GM21717 (cell line): ENCODE data around the gene KIRREL3.

Source experiments
- ATAC-seq: cut with Tn5 transposase; IDR thresholded peaks from one replicate; pipeline ENCODE4 v1.9.1; 2021; ENCODE audit warnings: mild to moderate bottlenecking, moderate library complexity; ENCODE audit not compliant: unreplicated experiment

Gene KIRREL3

GRCh38 chr11:126719740-126720139, 280.8 kb downstream of the KIRREL3 start:
- no peak for ATAC-seq

- no peak for ATAC-seq
Observed at GRCh38 chr11:126718276-126718675, 282.3 kb downstream of the KIRREL3 start.

- ATAC-seq: no peak
Observed at GRCh38 chr11:126716456-126717083, 284.0 kb downstream of the KIRREL3 start.

- no peak for ATAC-seq
Observed at GRCh38 chr11:126713806-126714205, 286.8 kb downstream of the KIRREL3 start.

GRCh38 chr11:126711977-126712625, 288.5 kb downstream of the KIRREL3 start:
- ATAC-seq: no peak

GRCh38 chr11:126710804-126711399, 289.7 kb downstream of the KIRREL3 start:
- ATAC-seq: no peak

- ATAC-seq: no peak
Observed at GRCh38 chr11:126707498-126707897, 293.1 kb downstream of the KIRREL3 start.

GRCh38 chr11:126704096-126704495, 296.5 kb downstream of the KIRREL3 start:
- no peak for ATAC-seq

GRCh38 chr11:126703662-126704061, 296.9 kb downstream of the KIRREL3 start:
- no peak for ATAC-seq

- ATAC-seq: no peak
Observed at GRCh38 chr11:126702987-126703386, 297.6 kb downstream of the KIRREL3 start.

GRCh38 chr11:126702165-126702720, 298.3 kb downstream of the KIRREL3 start:
- ATAC-seq: no peak

GRCh38 chr11:126701520-126701897, 299.1 kb downstream of the KIRREL3 start:
- no peak for ATAC-seq

GRCh38 chr11:126700768-126701519, 299.6 kb downstream of the KIRREL3 start:
- peak; percentile 80 for ATAC-seq

- no peak for ATAC-seq
Observed at GRCh38 chr11:126698576-126698975, 302.0 kb downstream of the KIRREL3 start.

- no peak for ATAC-seq
Observed at GRCh38 chr11:126697936-126698335, 302.6 kb downstream of the KIRREL3 start.

GRCh38 chr11:126696982-126697381, 303.6 kb downstream of the KIRREL3 start:
- no peak for ATAC-seq

GRCh38 chr11:126695293-126695692, 305.3 kb downstream of the KIRREL3 start:
- no peak for ATAC-seq

GRCh38 chr11:126694065-126694625, 306.4 kb downstream of the KIRREL3 start:
- ATAC-seq: no peak

GRCh38 chr11:126687477-126687876, 313.1 kb downstream of the KIRREL3 start:
- ATAC-seq: no peak

- ATAC-seq: no peak
Observed at GRCh38 chr11:126686938-126687337, 313.6 kb downstream of the KIRREL3 start.
